ENCODE measurements around the gene PEX13.

The PEX13 gene

DNA sequence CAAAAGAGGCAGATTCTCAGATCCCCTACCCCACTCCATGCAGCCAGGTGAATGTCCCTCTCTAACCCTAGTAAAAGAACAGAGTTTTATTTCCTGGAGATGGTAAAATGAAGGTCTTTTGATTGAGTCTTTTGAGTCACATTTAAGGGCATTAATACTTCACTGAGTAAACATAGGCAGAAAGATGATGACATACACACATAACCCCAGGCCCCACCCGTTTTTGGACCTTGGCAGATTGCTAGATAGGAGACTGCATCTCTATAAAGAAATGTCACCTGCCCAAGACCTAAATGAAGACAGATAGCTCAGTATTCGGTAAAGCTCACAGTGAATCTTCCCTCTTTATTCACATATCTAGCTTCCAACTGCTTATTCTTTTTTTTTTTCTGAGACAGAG is 28.3 kb upstream of the PEX13 start:
- FAIRE-seq: no peak
- no peak for TF ChIP-seq POLR2A (IDR thresholded peaks at IDR 0.05; ENCODE audit: low read depth, low read length)
- no peak for DNase-seq (ENCODE audit: insufficient read length, low spot score)

GRCh38 chr2:60991644-60992043 is 25.9 kb upstream of the PEX13 start:
- FAIRE-seq (no peak), DNase-seq (ENCODE audit: insufficient read length, low spot score) (no peak)
- no peak for TF ChIP-seq POLR2A (IDR thresholded peaks at IDR 0.05; ENCODE audit: low read depth, low read length)

DNA sequence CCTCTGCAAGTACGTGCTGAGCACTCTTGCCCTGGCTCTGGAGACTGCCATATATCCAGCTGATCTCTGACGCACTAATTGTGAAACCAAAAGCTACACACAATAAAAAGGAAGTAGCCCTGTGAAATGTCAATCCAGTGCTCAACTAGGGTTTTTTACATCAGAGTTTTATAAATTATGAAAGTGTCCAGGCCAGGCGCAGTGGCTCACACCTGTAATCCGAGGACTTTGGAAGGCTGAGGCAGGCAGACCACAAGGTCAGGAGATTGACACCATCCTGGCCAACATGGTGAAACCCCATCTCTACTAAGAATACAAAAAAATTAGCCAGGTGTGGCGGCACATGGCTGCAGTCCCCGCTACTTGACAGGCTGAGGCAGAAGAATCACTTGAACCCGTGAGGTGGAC is 24.5 kb upstream of the PEX13 start:
- TF ChIP-seq POLR2A (IDR thresholded peaks at IDR 0.05; ENCODE audit: low read depth, low read length): no peak
- no peak for DNase-seq (ENCODE audit: insufficient read length, low spot score)
- FAIRE-seq: no peak

GRCh38 chr2:60994131-60994530 is 23.4 kb upstream of the PEX13 start:
- DNase-seq (ENCODE audit: insufficient read length, low spot score) (no peak), FAIRE-seq (no peak)
- TF ChIP-seq POLR2A (IDR thresholded peaks at IDR 0.05; ENCODE audit: low read depth, low read length): no peak

GRCh38 chr2:60998628-60999545 is 18.6 kb upstream of the PEX13 start:
- peak; percentile 95 for FAIRE-seq
- peak; percentile 20 for DNase-seq (ENCODE audit: insufficient read length, low spot score)
- no peak for TF ChIP-seq POLR2A (IDR thresholded peaks at IDR 0.05; ENCODE audit: low read depth, low read length)

- no peak for DNase-seq (ENCODE audit: insufficient read length, low spot score)
- peak; percentile 41 for FAIRE-seq
- TF ChIP-seq POLR2A (IDR thresholded peaks at IDR 0.05; ENCODE audit: low read depth, low read length): no peak
These were observed 11.8 kb upstream of the PEX13 start for GRCh38 chr2:61005736-61006135.

DNA sequence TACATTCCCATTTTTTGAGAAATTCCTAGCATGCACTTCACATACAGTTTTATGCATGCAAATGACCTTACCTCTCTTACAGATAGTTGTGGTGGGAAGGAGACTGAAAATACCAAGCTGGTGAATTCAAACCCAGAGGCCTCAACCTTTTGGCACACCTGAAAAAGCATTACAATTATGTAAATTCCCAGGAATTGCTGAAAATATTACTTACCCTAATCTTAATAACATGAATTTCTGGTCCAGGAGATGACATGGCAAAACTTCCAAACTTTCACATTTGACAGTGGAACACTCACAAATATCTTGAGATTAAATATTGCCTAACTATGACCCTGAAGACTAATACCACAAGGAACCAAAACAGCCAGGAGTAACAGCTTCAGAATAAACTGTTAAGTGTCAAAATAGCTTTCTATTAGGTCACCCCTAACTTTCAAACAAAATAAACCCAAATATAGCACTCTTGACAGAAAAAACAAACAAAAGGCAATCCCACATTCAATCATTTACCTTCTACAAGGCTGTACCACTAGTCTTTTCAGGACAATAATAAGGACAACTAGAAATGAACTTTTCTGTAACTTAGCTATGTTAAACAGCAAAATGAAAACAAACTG is 10.9 kb upstream of the PEX13 start:
- peak; percentile 62 for FAIRE-seq
- no peak for TF ChIP-seq POLR2A (IDR thresholded peaks at IDR 0.05; ENCODE audit: low read depth, low read length)
- DNase-seq (ENCODE audit: insufficient read length, low spot score): no peak

DNA sequence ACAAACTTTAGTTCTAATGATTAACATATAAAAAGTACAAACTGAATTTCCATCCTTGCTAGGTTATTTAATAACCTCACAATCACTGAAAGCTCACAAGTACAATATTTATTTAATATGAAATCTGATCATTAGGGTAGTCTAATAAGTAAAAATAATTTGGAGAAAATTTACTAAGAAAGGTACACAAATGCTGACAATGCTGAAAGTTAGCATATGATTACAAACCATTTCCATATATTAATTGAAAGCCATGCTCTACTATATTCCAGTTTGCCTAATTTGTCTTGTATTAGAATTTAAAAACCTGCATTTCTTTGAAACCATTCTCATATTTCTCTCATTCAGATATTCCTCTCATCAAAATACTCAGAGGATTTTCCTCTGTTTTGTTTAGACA is 8.2 kb upstream of the PEX13 start:
- DNase-seq (ENCODE audit: insufficient read length, low spot score): no peak
- no peak for FAIRE-seq

DNA sequence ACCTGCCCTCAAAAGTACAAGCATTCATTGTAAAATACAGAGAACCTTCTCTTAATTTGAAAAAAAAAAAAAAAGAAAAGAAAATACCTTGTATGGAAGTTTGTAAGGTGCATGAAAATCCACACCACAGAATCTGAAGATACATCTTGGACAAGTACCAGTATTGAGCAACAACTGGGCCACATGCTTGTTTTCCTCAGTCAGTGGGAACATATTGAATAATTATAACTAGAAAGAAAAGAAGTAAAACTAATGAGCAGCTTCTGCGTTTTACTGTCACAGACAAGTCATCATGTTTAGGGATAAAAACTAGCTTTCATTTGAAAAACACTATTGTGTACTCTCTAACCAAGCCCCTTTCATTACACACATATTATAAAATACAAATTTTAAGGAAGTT is 5.8 kb upstream of the PEX13 start:
- FAIRE-seq (no peak), DNase-seq (ENCODE audit: insufficient read length, low spot score) (no peak)
- no peak for TF ChIP-seq POLR2A (IDR thresholded peaks at IDR 0.05; ENCODE audit: low read depth, low read length)

More for the DNA sequence above, 8.2 kb upstream of the PEX13 start:
- TF ChIP-seq POLR2A (IDR thresholded peaks at IDR 0.05; ENCODE audit: low read depth, low read length): no peak

DNA sequence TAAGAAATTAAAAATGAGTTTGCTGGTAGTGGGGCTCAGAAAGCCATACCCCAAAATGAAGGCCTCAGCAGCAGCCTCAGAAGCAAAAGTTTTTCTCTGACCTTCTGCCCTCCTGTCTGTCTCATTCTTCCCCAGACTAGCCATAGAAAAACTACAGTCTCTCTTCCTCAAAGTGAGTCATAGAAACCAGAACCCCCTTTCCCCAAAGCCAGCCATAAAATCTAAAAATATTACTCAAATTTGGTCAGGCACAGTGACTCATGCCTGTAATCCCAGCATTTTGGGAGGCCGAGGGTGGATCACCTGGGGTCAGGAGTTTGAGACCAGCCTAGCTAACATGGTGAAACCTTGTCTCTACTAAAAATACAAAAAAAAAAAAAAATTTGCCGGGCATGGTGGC is 5.2 kb upstream of the PEX13 start:
- FAIRE-seq (peak; percentile 78), DNase-seq (ENCODE audit: insufficient read length, low spot score) (peak; percentile 12)

DNA sequence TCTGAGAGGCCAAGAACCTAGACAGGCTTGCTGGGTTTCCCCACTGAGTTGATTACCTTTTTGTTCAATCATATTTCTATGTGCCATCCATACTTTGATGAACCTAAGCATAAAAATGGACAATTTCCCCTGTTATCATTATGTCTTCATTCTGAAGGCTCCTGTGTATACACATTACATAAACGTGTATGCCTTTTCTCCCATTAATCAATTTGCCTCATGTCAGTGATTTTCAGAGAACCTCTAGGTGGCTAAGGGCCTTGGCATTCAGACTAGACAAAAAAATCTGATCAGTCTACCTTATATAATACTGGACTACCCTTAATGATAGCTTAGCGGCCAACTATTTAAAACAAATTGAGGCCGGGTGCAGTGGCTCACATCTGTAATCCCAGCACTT is 4.1 kb upstream of the PEX13 start:
- FAIRE-seq (no peak), DNase-seq (ENCODE audit: insufficient read length, low spot score) (no peak)
- no peak for TF ChIP-seq POLR2A (IDR thresholded peaks at IDR 0.05; ENCODE audit: low read depth, low read length)

DNA sequence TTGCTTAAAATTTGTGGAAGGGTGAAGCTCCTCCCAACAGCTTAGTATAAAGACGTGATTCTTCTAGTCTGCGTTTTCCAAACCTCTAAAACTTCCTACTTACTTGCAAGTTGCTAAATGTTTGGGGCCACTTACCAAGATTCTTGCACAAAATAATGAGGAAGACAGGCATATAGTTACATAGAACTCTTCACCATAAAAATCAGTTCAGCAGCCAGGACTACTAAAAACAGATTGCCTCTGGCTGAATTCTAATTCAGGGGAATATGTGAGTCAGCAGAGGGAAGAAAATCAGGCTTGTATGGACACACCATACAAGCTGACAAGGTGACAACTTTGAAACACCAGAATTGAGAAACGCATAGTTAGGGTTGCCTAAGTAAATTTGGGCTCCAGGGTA is 2.8 kb upstream of the PEX13 start:
- no peak for FAIRE-seq
- no peak for DNase-seq (ENCODE audit: insufficient read length, low spot score)
- TF ChIP-seq POLR2A (IDR thresholded peaks at IDR 0.05; ENCODE audit: low read depth, low read length): no peak

DNA sequence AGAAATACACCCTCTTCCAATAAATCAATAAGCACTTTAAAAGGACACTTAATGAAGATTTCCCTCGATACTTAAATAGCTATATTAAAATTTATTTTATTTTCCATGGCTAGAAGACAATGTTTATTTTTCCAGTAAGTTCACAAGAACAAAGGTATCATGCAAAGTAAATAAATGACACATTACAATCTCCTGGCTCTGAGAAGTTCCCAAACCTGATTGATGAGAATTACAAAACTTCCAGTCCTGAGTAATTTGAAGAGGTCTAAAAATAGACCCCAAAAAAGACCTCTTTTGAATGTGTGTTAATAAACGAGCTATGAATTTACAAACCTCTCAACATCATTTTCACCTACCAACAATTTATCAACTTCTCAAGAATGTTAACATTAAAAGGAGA is 1.5 kb upstream of the PEX13 start:
- DNase-seq (ENCODE audit: insufficient read length, low spot score) (no peak), FAIRE-seq (no peak)
- TF ChIP-seq POLR2A (IDR thresholded peaks at IDR 0.05; ENCODE audit: low read depth, low read length): no peak

DNA sequence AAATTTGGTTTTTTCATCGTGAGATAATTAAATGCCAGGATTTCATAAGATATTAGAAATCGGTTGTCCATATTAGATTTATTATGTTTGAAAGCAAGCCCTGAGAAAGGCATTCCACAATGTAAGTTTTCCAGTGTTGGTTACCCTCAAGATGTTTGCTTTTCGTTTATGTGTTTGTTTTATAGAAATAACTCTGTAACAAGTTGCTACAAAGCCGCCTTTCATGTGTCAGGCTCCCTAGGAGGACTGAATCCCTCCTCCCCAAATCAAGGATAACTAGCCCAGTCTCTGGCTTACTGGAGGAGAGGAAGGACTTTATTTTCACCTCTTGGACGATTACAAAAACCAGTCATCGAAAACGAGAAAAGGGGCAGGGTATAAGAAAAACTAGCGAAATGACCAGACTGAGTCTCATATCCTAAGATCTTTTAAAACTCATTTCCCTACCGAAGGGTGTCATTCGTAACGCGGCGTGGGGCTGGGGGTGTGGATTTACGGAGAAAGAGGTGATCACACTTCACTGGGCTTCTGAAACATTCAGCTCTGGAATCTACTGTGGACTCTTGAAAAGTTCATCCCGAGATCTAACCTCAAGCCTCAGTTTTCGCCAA is 1.0 kb upstream of the PEX13 start:
- no peak for FAIRE-seq
- TF ChIP-seq POLR2A (IDR thresholded peaks at IDR 0.05; ENCODE audit: low read depth, low read length): no peak
- DNase-seq (ENCODE audit: insufficient read length, low spot score): no peak

Data from H54 (cell line).